Posterior vena cava (tissue), 2 donors: Measurements from ENCODE around the gene ATG16L1. TPM values are rescaled to one million over a fixed set of nuclear protein-coding genes. Genes with fewer than 3 reads are reported as not detected.

Experiments used
- DNase-seq: peaks from one replicate; pipeline ENCODE4 v3.0.0-alpha.2; 2020; ENCODE audit warnings: low spot score
- intact Hi-C, 2 donors: fragments of 100-400 bp; cut with DNase I; formaldehyde crosslinking; loops; one replicate each; pipeline versions ENCODE4 v1.14.1 to v1.14.2; 2022 to 2023
- total RNA-seq, 2 donors: library from RNA; stranded (reverse); fragmentation: NEBNext Ultra II Directional; extraction: Animal tissue kit (Norgen Biotek cat#: 25700); gene quantifications; one replicate each; pipeline ENCODE4 v1.2.1, GENCODE V29; 2021
- donor health status: DM: yes; HTN: yes; CAD: no.
- donor health status: DM: yes; HTN: yes; CAD: no.

Gene ATG16L1
- total RNA-seq, 2 donors from 2014 or later = 19.9 to 22.8 TPM

DNA sequence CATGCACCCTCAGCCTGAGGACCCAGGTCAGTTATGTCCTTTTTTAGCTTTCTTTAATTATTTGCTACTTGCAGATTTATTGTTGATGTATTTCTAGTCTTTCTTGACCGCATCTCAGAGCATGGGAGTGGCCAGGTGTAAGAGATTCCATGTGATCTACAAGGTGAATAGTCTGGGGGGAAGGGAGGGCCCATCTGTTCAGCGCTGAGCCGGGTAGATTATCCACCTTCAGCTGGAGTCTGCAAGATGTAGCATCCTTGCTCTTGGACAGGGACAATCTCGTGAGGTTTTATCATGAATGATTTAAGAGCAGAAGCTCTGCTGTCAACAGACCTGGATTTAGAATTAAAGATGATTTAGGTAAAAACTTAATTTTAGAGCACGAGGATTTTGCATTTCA, 90.8 kb downstream of the ATG16L1 start:
- no peak for DNase-seq
- intact Hi-C loops = no loop called here

DNA sequence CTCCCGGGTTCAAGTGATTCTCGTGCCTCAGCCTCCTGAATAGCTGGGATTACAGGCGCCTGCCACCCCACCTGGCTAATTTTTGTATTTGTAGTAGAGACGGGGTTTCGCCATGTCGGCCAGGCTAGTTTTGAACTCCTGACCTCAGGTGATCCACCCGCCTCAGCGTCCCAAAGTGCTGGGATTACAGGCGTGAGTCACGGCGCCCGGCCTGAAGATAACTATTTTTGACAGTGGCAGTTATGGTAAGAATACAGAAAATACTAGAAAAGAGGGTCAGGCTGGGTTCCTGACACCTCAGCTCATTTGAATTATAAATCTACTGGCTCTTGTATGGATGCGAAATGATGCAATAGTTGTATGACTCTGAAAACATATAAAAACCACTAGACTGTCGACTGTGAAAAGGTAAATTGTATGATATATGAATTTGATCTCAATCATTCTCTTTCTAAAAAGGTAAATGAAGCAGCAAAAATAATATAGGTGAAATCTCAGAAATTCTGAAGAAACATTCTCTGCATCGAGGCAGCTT, 91.8 kb downstream of the ATG16L1 start:
- intact Hi-C loops = no loop called here
- DNase-seq = no peak

Other genes starting within 250 kb of the ATG16L1 start
- 1 to 10 TPM in 1 of 2 donors, under 1 TPM in 1; 0.88 to 5.3 TPM for gene NGEF, start 238.4 kb upstream of the ATG16L1 start, total RNA-seq
- gene NEU2, start 219.0 kb upstream of the ATG16L1 start, total RNA-seq = not detected
- gene INPP5D, start 191.3 kb upstream of the ATG16L1 start, total RNA-seq = 10 to 100 TPM; 14.0 to 19.9 TPM
- not detected for gene SAG, start 56.1 kb downstream of the ATG16L1 start, total RNA-seq
- gene DGKD, start 102.8 kb downstream of the ATG16L1 start, total RNA-seq = 10 to 100 TPM; 38.1 to 40.3 TPM